Subcutaneous adipose tissue (tissue), 4 donors: ENCODE data around the gene UBQLN1. TPM values are rescaled to one million over a fixed set of nuclear protein-coding genes. Genes with fewer than 3 reads are reported as not detected.

Experiments used
- CTCF ChIP-seq: fragments of 450-650 bp; IDR thresholded peaks from one replicate; pipeline ENCODE4 v1.5.1; 2016; ENCODE audit warnings: low read depth, mild to moderate bottlenecking, control low read depth, antibody characterized with exemption, moderate library complexity
- total RNA-seq, 4 donors: library from RNA; depleted of rRNA; stranded (reverse); fragments of >200 nt; gene quantifications; one replicate each; pipeline ENCODE4 v1.1.0, GENCODE V29; 2016

Gene UBQLN1
- total RNA-seq, 4 donors from 2014 or later: 106 to 138 (median 126) TPM

DNA sequence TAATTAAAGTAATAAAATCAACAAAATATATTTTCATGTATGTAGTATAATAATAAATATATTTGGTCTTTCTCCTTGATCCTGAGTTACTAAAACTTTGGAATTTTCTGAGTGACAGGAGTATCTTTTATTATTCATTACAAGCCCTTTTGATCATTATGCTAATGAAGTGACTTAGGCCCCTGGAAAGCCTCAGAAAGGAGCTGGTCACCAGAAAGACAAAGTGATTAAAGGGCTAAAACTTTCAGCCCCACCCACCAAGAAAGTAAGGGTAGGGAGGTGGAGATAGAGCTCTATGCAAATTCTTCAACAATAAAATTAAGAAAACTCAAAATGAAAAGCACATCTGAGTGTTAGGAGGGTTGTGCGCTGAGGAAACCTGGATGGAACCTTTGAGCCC lies 27.5 kb downstream of the UBQLN1 start:
- no peak for TF ChIP-seq CTCF

GRCh38 chr9:83677596-83677995 lies 30.2 kb downstream of the UBQLN1 start:
- no peak for TF ChIP-seq CTCF

GRCh38 chr9:83675466-83675865 lies 32.3 kb downstream of the UBQLN1 start:
- TF ChIP-seq CTCF: no peak

DNA sequence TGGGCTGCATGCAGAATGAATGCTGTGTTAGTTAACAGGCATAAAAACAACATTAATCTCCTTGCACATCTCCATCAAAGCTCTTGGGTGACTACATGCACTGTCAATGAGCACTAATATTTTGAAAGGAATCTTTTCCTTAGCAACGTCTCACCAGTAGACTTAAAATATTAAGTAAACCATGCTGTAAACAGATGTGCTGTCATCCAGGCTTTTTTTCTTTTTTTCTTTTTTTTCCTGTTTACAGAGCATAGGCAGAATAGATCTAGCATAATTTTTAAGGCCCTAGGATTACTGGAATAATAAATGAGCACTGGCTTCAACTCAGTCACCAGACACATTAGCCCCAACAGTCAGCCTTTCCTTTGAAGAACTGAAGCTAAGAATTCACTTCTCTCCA lies 36.3 kb downstream of the UBQLN1 start:
- TF ChIP-seq CTCF: no peak

DNA sequence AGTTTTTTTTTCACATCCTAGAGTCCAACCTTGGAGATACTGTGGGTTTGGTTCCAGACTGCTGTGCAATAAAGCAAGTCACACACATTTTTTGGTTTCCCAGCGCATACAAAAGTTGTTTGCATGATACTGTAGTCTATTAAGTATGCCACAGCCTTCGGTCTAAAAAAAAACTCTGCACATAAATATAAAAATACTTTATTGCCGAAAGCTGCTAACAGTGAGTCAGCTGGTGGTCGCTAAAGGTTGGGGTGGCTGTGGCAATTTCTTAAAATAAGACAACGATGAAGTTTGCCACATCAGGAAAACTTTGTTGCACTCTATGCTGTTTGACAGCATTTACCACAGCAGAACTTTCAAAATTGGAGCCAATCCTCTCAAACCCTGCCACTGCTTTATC lies 37.4 kb downstream of the UBQLN1 start:
- TF ChIP-seq CTCF: no peak

DNA sequence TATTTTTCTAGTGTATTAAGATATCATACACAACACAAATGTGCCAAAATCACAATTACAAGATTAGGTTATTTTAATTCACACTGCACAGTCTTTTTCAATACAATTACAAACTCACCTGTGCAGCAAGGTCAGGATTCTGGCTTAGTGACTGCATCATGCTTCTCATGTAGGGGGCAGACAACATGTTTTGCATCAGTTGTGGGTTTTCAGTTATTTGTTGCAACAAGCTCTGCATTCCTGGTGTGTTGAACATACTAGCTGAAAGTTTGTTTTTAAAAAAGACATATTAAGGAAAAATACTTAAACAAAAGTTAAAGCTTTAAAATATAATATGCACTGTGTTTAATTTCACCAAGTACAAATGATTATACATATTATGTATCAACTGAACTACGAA lies 38.7 kb downstream of the UBQLN1 start:
- TF ChIP-seq CTCF: no peak

DNA sequence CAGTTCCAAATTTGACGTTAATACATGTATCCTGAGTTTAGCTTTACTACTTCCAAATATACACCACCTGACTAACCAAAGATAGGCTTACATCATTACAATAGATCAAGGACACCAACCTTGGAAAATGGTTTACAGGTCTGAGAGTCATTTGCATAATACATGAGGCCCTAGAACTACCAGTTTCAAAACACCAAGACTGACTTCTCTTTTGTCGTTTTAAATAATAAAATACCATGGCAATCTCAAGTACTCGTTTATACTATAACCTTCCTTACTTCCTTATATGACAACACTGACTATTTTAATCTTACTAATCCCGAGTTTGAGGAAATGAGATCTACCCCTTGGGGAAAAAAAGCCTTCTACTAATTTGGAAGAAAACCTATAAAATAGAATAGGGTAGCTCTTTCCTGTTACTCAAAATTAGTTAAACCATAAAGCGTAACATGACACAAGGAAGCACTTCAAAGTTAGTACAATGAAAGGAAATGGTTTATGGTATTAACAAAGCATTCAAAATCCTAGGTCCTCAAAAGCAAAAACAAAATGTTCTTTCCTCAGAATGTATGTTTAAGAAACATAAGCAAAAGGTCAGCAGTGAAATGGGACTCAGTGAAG lies 42.1 kb downstream of the UBQLN1 start:
- no peak for TF ChIP-seq CTCF
